HL-60/S4 treated with phorbol 12-myristate 13-acetate at 8.2 ng/mL for 4 days and 3 days (cell line): ENCODE measurements around the gene REEP5.
"Not testable (repeated sequence)": the region's sequence is repeated elsewhere in the genome, so short reads cannot be mapped to it uniquely, and the experiment has no call there.

Source experiments
- in situ Hi-C: fragments of 300-500 bp; cut with MboI; formaldehyde crosslinking; loops from 2 replicates; pipeline ENCODE4 v1.15.0; 2022; ENCODE audit warnings: low sequenced_read_pairs

Gene REEP5

DNA sequence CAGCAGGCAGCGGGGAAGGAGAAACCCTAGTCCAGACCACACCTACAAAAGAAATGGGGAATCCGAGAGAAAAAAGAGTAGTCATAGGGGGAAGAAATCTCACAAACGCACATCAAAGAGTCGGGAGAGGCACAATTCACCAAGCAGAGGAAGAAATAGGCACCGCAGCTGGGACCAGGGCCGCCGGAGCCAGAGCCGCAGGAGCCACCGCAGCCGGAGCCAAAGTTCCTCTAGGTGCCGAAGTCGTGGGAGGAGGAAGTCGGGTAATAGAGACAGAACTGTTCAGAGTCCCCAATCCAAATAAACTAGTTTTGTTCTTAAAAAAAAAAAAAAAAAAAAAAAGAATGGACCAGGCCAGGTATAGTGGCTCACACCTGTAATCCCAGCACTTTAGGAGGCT lies 29.3 kb downstream of the REEP5 start:
- in situ Hi-C loops: no loop called here

DNA sequence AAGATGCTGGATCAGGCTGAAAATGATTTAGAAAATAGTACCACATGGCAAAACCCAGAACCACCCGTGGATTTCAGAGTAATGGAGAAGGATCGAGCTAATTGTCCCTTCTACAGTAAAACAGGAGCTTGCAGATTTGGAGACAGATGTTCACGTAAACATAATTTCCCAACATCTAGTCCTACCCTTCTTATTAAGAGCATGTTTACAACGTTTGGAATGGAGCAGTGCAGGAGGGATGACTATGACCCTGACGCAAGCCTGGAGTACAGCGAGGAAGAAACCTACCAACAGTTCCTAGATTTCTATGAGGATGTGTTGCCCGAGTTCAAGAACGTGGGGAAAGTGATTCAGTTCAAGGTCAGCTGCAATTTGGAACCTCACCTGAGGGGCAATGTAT lies 30.0 kb downstream of the REEP5 start:
- in situ Hi-C loops: not testable (repeated sequence)

GRCh38 chr5:112886975-112887374 lies 35.1 kb downstream of the REEP5 start:
- in situ Hi-C loops: no loop called here

- in situ Hi-C loops: no loop called here
Observed at GRCh38 chr5:112885001-112885400, 37.0 kb downstream of the REEP5 start.

GRCh38 chr5:112883192-112883591 lies 38.8 kb downstream of the REEP5 start:
- in situ Hi-C loops: no loop called here

GRCh38 chr5:112880219-112880964 lies 41.6 kb downstream of the REEP5 start:
- in situ Hi-C loops: no loop called here

DNA sequence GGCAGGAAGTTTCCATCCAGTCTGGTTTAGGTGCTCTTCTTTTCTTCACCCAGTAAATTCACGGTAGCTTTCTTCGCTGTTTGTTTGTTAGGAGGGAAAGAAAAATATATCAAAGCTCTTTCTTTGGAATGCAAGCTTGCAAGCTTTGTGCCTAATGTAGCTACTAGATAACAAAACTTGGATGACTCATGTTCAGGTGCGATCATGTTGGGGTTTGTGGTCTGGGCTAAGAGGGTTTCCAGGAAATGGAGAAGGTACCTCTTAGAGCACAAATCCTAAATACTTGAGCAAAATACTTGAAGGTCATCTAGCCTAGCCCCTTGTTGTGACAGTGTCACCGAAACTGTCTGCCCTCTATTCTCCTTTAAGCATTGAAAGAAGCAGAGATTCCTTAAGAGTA lies 43.3 kb downstream of the REEP5 start:
- in situ Hi-C loops: no loop called here

DNA sequence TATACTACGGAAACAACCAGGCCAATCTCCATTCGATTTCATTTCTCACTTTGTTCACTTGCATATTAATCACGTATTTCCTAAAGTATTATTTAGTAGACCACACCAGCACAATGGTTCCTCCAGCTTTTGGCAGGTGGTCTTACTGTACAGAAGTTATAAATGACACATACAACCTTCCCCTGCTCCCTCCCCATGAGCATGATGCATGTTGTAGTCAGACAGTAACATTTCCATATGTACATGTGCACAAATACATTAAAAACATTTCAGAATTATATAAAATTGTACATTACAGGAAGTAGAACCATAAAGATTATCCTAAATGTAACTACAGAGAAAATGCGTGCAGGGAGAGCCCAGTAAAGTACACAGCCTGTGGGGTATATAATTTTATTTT lies 43.9 kb downstream of the REEP5 start:
- in situ Hi-C loops: no loop called here

DNA sequence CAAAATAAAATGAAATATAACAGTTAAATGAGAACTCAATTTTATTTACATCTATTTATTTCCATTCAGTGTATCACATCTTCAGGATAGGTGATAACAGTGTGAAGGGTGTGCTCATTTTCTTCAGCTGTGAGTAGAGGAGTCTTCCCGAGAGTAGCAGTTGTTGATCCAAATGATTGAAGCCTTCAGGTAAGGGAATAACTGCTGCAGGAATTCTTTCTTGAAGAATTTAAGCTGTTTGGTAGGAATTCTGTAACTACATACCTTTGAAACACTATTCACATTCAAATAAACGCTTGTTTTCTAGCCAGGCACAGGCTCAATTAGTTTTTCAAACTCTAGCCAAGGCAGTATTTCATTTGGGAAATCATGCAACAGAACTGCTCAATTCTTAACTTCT lies 45.7 kb downstream of the REEP5 start:
- in situ Hi-C loops: no loop called here

DNA sequence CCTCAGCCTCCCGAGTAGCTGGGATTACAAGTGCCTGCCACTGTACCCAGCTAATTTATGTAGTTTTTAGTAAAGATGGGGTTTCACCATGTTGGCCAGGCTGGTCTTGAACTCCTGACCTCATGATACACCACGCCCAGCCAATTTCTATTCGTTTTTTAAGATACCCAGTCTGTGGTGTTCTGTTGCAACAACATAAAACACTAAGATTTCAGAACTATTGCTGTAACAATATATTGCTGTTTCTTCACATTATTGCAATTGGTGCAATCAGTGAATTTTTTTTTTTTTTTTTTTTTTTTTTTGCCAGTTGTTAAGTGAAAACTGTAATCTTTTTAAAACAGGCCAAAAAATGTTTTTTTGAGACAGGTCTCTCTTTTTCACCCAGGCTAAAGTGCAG lies 51.1 kb downstream of the REEP5 start:
- in situ Hi-C loops: no loop called here

- in situ Hi-C loops: no loop called here
Observed at GRCh38 chr5:112869948-112870347, 52.1 kb downstream of the REEP5 start.

- in situ Hi-C loops: no loop called here
Observed at GRCh38 chr5:112867411-112867810, 54.6 kb downstream of the REEP5 start.

DNA sequence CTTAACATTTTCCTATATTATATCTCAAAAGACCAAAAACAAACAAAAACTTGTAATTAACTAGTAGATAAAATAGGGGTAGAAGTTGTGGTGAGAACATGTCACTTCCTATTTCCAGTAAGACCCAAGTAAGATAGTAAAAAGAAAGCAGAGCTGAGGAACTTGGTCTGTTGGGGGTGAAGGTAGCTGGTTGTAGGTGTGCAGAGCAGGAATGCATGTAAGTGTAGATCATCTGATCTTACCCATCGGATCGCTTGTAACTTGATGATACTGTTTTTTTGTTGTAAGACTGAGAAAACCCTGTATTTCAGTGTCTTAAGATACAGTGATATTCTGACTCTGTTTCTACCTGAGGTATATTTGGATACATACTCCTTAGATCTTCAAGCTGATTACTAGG lies 55.3 kb downstream of the REEP5 start:
- in situ Hi-C loops: no loop called here

- in situ Hi-C loops: no loop called here
Observed at GRCh38 chr5:112865128-112865527, 56.9 kb downstream of the REEP5 start.

- in situ Hi-C loops: no loop called here
Observed at GRCh38 chr5:112863549-112863948, 58.5 kb downstream of the REEP5 start.

- in situ Hi-C loops: no loop called here
Observed at GRCh38 chr5:112862085-112862484, 59.9 kb downstream of the REEP5 start.

DNA sequence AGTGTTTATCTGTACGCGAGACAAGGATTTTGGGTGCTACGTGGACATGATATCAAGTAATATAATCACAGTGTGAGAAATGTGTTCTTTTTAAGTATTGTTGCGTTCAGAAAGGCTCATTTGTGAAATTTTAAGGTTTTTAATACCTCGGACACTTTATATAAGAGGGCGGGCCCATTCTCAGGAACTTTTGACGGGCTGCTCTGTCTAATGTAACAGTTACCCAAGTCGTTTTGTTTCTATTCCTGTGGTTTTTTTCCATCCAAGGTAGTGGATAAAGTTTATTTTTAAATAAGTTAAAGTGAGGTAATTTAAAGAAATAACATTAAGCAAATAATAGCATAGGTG lies 60.4 kb downstream of the REEP5 start:
- in situ Hi-C loops: no loop called here

- in situ Hi-C loops: no loop called here
Observed at GRCh38 chr5:112860929-112861637, 60.9 kb downstream of the REEP5 start, which contains the start of gene SRP19. TSS of gene SRP19 (plus strand) at chr5:112861287. CDS start at chr5:112861377, 90 bp downstream.

- in situ Hi-C loops: not testable (repeated sequence)
Observed at GRCh38 chr5:112860571-112860928, 61.5 kb downstream of the REEP5 start.

- in situ Hi-C loops: no loop called here
Observed at GRCh38 chr5:112857866-112858265, 64.2 kb downstream of the REEP5 start.

DNA sequence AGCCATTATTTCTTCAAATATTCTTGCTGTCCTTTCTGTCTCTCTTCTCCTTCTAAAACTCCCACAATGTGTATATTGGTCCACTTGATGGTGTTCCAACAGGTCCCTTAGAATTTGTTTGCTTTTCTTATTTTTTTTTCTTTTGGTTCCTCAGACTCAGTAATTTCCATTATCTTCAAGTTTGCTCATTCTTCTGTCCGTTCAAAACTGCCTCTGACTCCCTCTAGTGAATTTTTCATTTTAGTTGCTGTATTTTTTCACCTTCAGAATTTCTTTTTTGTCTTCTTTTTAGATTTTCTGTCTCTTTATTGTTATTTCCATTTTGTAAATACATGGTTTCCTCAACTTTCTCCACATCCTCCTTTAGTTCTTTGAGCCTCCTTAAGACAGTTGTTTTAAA lies 67.4 kb downstream of the REEP5 start:
- in situ Hi-C loops: no loop called here

GRCh38 chr5:112849912-112850311 lies 72.1 kb downstream of the REEP5 start:
- in situ Hi-C loops: no loop called here
